Adrenal gland (tissue), 19 donors: ENCODE measurements around the gene EVA1C. TPM values are rescaled to one million over a fixed set of nuclear protein-coding genes. Genes with fewer than 3 reads are reported as not detected.

Source experiments
- DNase-seq, 7 donors: peaks; one replicate each; pipeline ENCODE4 v3.0.0-alpha.2; 2019 to 2020
- H3K27ac ChIP-seq, 5 donors: fragments of 200-600 bp; sonication (generic) in 4 of 5; 1 replicate in 3 of 5; 2 replicates in 2 of 5; pipeline versions ENCODE4 v1.5.1 to v1.8.0; 2016 to 2020; ENCODE audit warnings: mild to moderate bottlenecking in 1 of 5
- H3K27me3 ChIP-seq: fragments of 200-600 bp; 2 replicates; pipeline ENCODE4 v1.8.0; 2021
- H3K36me3 ChIP-seq, 2 donors: fragments of 200-600 bp; replicated peaks in 1 of 2; 1 replicate in 1 of 2; 2 replicates in 1 of 2; pipeline versions ENCODE4 v1.5.1 to v1.8.0; 2018 to 2022
- H3K4me1 ChIP-seq, 2 donors: fragments of 200-600 bp; replicated peaks in 1 of 2; 1 replicate in 1 of 2; 2 replicates in 1 of 2; pipeline versions ENCODE4 v1.5.1 to v1.8.0; 2018 to 2021
- H3K4me3 ChIP-seq, 4 donors: fragments of 200-600 bp; sonication (generic) in 3 of 4; one replicate each; pipeline ENCODE4 v1.5.1; 2016 to 2018
- H3K9me3 ChIP-seq, 3 donors: fragments of 200-600 bp; sonication (generic) in 1 of 3; replicated peaks in 1 of 3; 1 replicate in 2 of 3; 2 replicates in 1 of 3; pipeline versions ENCODE4 v1.5.1 to v1.8.0; 2016 to 2021
- POLR2A ChIP-seq, 2 donors: fragments of 450-650 bp; IDR thresholded peaks; one replicate each; pipeline ENCODE4 v1.6.1; 2017; ENCODE audit warnings: antibody characterized with exemption in 2 of 2, mild to moderate bottlenecking in 2 of 2, moderate library complexity in 1 of 2
- WGBS, 4 donors: extraction: QIAGEN DNeasy Blood & Tissue Kit in 2 of 4; methylation state at CpG; one replicate each; pipeline versions ENCODE4 v1.1.5 to v1.1.7; 2013 to 2017; 5-methylcytosine and 5-hydroxymethylcytosine counted together
- intact Hi-C, 2 donors: fragments of 100-400 bp; cut with DNase I; formaldehyde crosslinking; loops; one replicate each; pipeline versions ENCODE4 v1.14.1 to v1.15.0; 2022 to 2023
- long read RNA-seq, 10 donors: library from polyadenylated mRNA in 3 of 10; unstranded in 2 of 10; stranded (forward) in 1 of 10; transcript quantifications; one replicate each; pipeline ENCODE4 v2.0.0 and lab custom pipeline, GENCODE V29; 2021 to 2026
- polyA plus RNA-seq, 3 donors: library from polyadenylated mRNA; stranded (reverse); fragments of 200-250 nt in 2 of 3; fragments of 350-450 nt in 1 of 3; fragmentation: Illumina TruSeq in 1 of 3; extraction: RNeasy Lipid Tissue Mini Kit (QIAGEN cat#74804) in 1 of 3; gene quantifications; one replicate each; pipeline ENCODE4 v1.2.3, GENCODE V29; 2013 to 2014
- total RNA-seq, 9 donors: library from RNA; depleted of rRNA in 4 of 9; stranded (reverse); fragments of >200 nt in 4 of 9; fragments of 120-200 nt in 1 of 9; fragmentation: NEBNext Ultra II Directional in 1 of 9; extraction: Animal tissue kit (Norgen Biotek cat#: 25700) in 1 of 9; gene quantifications; one replicate each; pipeline versions ENCODE4 v1.1.0 to v1.2.4, GENCODE V29; 2013 to 2023
- TF ChIP-seq, protein P1 (sequence below), 6 experiments: fragments of 450-650 bp in 4 of 6; fragments of 200-600 bp in 2 of 6; sonication (generic) in 1 of 6; IDR thresholded peaks; 1 replicate in 5 of 6; 2 replicates in 1 of 6; pipeline versions ENCODE4 v1.5.1 to v1.8.0; 2016 to 2021; ENCODE audit warnings: antibody characterized with exemption in 6 of 6, mild to moderate bottlenecking in 2 of 6, moderate library complexity in 1 of 6
- donor health status: healthy with polysubstance abuse.
- donor health status: Bipolar disorder and iron deficiency.
- donor health status: DM: yes; HTN: yes; CAD: no.
- donor health status: DM: no; HTN: no; CAD: no.
- donor health status: DM: no; HTN: no; CAD: no.
- donor health status: DM: yes; HTN: yes; CAD: no.

EVA1C gene, protein sequence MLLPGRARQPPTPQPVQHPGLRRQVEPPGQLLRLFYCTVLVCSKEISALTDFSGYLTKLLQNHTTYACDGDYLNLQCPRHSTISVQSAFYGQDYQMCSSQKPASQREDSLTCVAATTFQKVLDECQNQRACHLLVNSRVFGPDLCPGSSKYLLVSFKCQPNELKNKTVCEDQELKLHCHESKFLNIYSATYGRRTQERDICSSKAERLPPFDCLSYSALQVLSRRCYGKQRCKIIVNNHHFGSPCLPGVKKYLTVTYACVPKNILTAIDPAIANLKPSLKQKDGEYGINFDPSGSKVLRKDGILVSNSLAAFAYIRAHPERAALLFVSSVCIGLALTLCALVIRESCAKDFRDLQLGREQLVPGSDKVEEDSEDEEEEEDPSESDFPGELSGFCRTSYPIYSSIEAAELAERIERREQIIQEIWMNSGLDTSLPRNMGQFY
- total RNA-seq (10 to 100 TPM in 5 of 9 donors, 1 to 10 TPM in 3, under 1 TPM in 1; 0.94 to 16.2 (median 11.8) TPM), polyA plus RNA-seq (10 to 100 TPM in 2 of 3 donors, 1 to 10 TPM in 1; 8.2 to 33.2 (median 31.4) TPM)
- long read RNA-seq, donor 1 = 0 reads
- long read RNA-seq, donor 2 = 0 reads
- long read RNA-seq, donor 3 = 0 reads
- long read RNA-seq, donor 4, partial matches to known transcripts = 0 of 2 reads
- long read RNA-seq, donor 4, other reads (novel, unspliced or antisense) = 1 of 2 reads
- long read RNA-seq, donor 5, partial matches to known transcripts = 0 of 6 reads
- long read RNA-seq, donor 5, other reads (novel, unspliced or antisense) = 2 of 6 reads
- long read RNA-seq, donor 6 = 0 reads
- long read RNA-seq, donor 7 = 0 reads
- long read RNA-seq, donor 8 = 0 reads
- long read RNA-seq, donor 9 = 0 reads
- long read RNA-seq, donor 10 = 0 reads

GRCh38 chr21:32412162-32413014, at the start of gene EVA1C:
Gene EVA1C, plus strand, starts transcription at chr21:32412706. Its CDS starts 148 bp downstream, at chr21:32412854.
- TF ChIP-seq POLR2A (IDR thresholded peaks at IDR 0.05) = peak in 1 of 2 donors; percentile 24
- TF ChIP-seq, protein P1, sequence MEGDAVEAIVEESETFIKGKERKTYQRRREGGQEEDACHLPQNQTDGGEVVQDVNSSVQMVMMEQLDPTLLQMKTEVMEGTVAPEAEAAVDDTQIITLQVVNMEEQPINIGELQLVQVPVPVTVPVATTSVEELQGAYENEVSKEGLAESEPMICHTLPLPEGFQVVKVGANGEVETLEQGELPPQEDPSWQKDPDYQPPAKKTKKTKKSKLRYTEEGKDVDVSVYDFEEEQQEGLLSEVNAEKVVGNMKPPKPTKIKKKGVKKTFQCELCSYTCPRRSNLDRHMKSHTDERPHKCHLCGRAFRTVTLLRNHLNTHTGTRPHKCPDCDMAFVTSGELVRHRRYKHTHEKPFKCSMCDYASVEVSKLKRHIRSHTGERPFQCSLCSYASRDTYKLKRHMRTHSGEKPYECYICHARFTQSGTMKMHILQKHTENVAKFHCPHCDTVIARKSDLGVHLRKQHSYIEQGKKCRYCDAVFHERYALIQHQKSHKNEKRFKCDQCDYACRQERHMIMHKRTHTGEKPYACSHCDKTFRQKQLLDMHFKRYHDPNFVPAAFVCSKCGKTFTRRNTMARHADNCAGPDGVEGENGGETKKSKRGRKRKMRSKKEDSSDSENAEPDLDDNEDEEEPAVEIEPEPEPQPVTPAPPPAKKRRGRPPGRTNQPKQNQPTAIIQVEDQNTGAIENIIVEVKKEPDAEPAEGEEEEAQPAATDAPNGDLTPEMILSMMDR (IDR thresholded peaks at IDR 0.05) = peak in 2 of 6 experiments; percentile 26 to 37
- 0 to 3% (median 0%) methylated on average over 18 to 103 of the region's 104 CpGs; no CpG with 5 or more reads in 1 of the 4 donors for WGBS, 4 donors
- H3K4me1 ChIP-seq = peaks cover 0 to 21% of the 10 kb centered on the region in 2 donors
- H3K9me3 ChIP-seq = no peaks in the 10 kb centered on the region
- no peaks in the 10 kb centered on the region for H3K36me3 ChIP-seq
- peak in 6 of 7 donors; percentile 40 to 75 (median 53) for DNase-seq
- H3K27ac ChIP-seq = peak within 1 kb of the TSS; percentile 8 to 99 (median 79)
- H3K27me3 ChIP-seq = no peaks in the 10 kb centered on the region
- intact Hi-C loops = no loop called here
- H3K4me3 ChIP-seq = peak within 1 kb of the TSS; percentile 9 to 93 (median 52)

DNA sequence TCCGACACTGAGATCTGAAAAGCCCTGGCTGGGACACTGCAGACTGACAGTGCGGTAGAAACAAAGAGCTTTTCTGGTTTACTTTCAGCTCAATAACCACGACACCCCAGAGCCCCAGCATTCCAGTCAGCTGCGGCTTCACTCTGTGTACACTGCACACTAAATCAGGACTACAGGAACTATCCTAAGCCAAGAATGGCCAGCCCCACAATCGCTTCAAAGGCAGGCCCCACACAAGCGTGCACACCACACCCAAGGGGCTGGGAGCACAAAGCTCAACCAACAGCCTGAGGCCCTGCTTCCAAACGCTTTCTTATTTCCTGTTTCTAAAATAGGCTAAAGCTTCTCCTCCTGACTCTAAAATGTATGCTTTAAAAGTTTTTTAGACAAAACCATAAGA, 48.1 kb upstream of the EVA1C start:
- no peak for TF ChIP-seq POLR2A (IDR thresholded peaks at IDR 0.05)
- TF ChIP-seq, protein P1 (IDR thresholded peaks at IDR 0.05) = no peak
- Histone ChIP-seq H3K9me3 (no peaks in the 10 kb centered on the region), H3K4me3 (no peak overlapping the region), H3K27me3 (no peaks in the 10 kb centered on the region), H3K4me1 (no peaks in the 10 kb centered on the region), H3K27ac (peak overlapping the region in 2 of 5 donors; percentile 38 to 67), H3K36me3 (peaks cover 0 to 80% of the 10 kb centered on the region in 2 donors)
- 69 to 83% (median 75%) methylated on average over 6 to 7 of the region's 7 CpGs for WGBS, 4 donors
- intact Hi-C loops = no loop called here
- peak in 2 of 7 donors; percentile 30 to 46 for DNase-seq

GRCh38 chr21:32364796-32365195, 47.7 kb upstream of the EVA1C start:
- Histone ChIP-seq H3K4me3 (no peak overlapping the region), H3K27me3 (no peaks in the 10 kb centered on the region), H3K4me1 (no peaks in the 10 kb centered on the region), H3K27ac (peak overlapping the region in 2 of 5 donors; percentile 38 to 67), H3K9me3 (no peaks in the 10 kb centered on the region), H3K36me3 (peaks cover 0 to 77% of the 10 kb centered on the region in 2 donors)
- DNase-seq = peak in 1 of 7 donors; percentile 45
- TF ChIP-seq, protein P1 (IDR thresholded peaks at IDR 0.05) = no peak
- no peak for TF ChIP-seq POLR2A (IDR thresholded peaks at IDR 0.05)
- intact Hi-C loops = no loop called here
- WGBS, 4 donors = 68 to 91% (median 83%) methylated on average over 4 of the region's 4 CpGs
